Measurements from ENCODE around the gene CACNA1C. TPM values are rescaled to one million over a fixed set of nuclear protein-coding genes. Genes with fewer than 3 reads are reported as not detected.

Gene CACNA1C
- total and polyA plus RNA-seq, 2 of the 4 experiments (the other 2 are of a cell fraction), result 1.6 to 2.6 TPM

GRCh38 chr12:2609020-2609419 is 556.2 kb downstream of the CACNA1C start:
- H2BK5ac ChIP-seq (ENCODE audit: low read depth, low read length, poor library complexity, severe bottlenecking), result no peak overlapping the region
- no peak overlapping the region for H2BK15ac ChIP-seq (ENCODE audit: low read depth, low read length)
- CTCF ChIA-PET, result no interaction called here
- H3K14ac ChIP-seq (replicated peaks; ENCODE audit: low read depth, low read length), result no peak overlapping the region
- H3K9ac ChIP-seq (ENCODE audit: low read depth, low read length), result no peak overlapping the region
- H4K20me1 ChIP-seq (ENCODE audit: insufficient read depth, low read length), result peaks cover 2% of the 10 kb centered on the region; the same call in 1 of the 2 replicates
- dilution Hi-C loops (cut with HindIII; ENCODE audit: low sequenced_read_pairs, unreplicated experiment) (no loop called here), intact Hi-C loops (cut with micrococcal nuclease) (no loop called here), in situ Hi-C loops (cut with MboI; ENCODE audit: low sequenced_read_pairs) (no loop called here)
- no peak overlapping the region for H3K23ac ChIP-seq (ENCODE audit: low read depth, low read length)
- no peak overlapping the region for H2AK9ac ChIP-seq (replicated peaks; ENCODE audit: low read depth, low read length, poor library complexity)
- H4K91ac ChIP-seq (ENCODE audit: insufficient read depth, low read depth, low read length), result no peak overlapping the region
- POLR2A ChIA-PET (ENCODE audit: unreplicated experiment), result no interaction called here
- H3K4ac ChIP-seq (ENCODE audit: low read depth, low read length), result no peak overlapping the region; the same call in 1 of the 2 replicates
- H3K56ac ChIP-seq (ENCODE audit: extremely low read depth, insufficient read depth, low read length), result no peak overlapping the region
- peaks cover 10% of the 10 kb centered on the region for H3K9me1 ChIP-seq (ENCODE audit: insufficient read depth, low read length)
- peak overlapping the region; percentile 80 for H2AK5ac ChIP-seq (ENCODE audit: low read depth, low read length)
- H3K27ac ChIP-seq (ENCODE audit: insufficient read depth, low read length), result no peak overlapping the region
- no peak overlapping the region for H2AFZ ChIP-seq (replicated peaks; ENCODE audit: low read length, poor library complexity)
- BruUV-seq (replicated peaks), result no TSS peak
- H3K4me3 ChIP-seq (ENCODE audit: insufficient read depth, low read depth, low read length), result no peak overlapping the region
- no peak overlapping the region for H4K5ac ChIP-seq (ENCODE audit: low read depth, low read length)
- WGBS, 2 experiments (ENCODE audit: extremely low coverage in 2 of 2, insufficient read length in 1 of 2), result 93% methylated on average over 6 of the region's 12 CpGs; no CpG with 5 or more reads in 1 of the 2 experiments
- DNase-seq (no peak), ATAC-seq (ENCODE audit: low read depth) (no peak)
- H3K9me3 ChIP-seq (ENCODE audit: control insufficient read depth, insufficient read depth, low read length), result no peaks in the 10 kb centered on the region
- H2BK120ac ChIP-seq (ENCODE audit: low read depth, low read length), result no peak overlapping the region
- no peaks in the 10 kb centered on the region for H3K27me3 ChIP-seq (ENCODE audit: control insufficient read depth, insufficient read depth, low read length)
- no peak overlapping the region for H2BK20ac ChIP-seq (ENCODE audit: low read depth, low read length)
- H3K4me2 ChIP-seq (ENCODE audit: low read depth, low read length), result no peak overlapping the region
- H3K36me3 ChIP-seq (ENCODE audit: control insufficient read depth, insufficient read depth, low read length), result peaks cover 38% of the 10 kb centered on the region
- H3K18ac ChIP-seq (ENCODE audit: low read depth, low read length), result no peak overlapping the region
- H4K8ac ChIP-seq (ENCODE audit: low read depth in 2 of 2, low read length in 2 of 2), result no peak overlapping the region
- no peaks in the 10 kb centered on the region for H3K79me1 ChIP-seq (ENCODE audit: low read depth in 1 of 2, low read length in 2 of 2)
- TF ChIP-seq RFX5 (IDR thresholded peaks at IDR 0.05; ENCODE audit: low read depth, low read length) (no peak), RCOR1 (IDR thresholded peaks at IDR 0.05; ENCODE audit: insufficient replicate concordance, low read length) (no peak), RAD21 (IDR thresholded peaks at IDR 0.05; ENCODE audit: low read length) (no peak), FOS (IDR thresholded peaks at IDR 0.05; ENCODE audit: low read depth, low read length) (no peak), CTCF (conservative IDR thresholded peaks at IDR 0.05; ENCODE audit: low read depth, low read length) (no peak), CHD1 (IDR thresholded peaks at IDR 0.05; ENCODE audit: low read depth, low read length) (no peak), NFE2L2 (IDR thresholded peaks at IDR 0.05; ENCODE audit: low read depth, low read length) (no peak), MAZ (IDR thresholded peaks at IDR 0.05; ENCODE audit: borderline replicate concordance, low read depth, low read length) (no peak), MXI1 (IDR thresholded peaks at IDR 0.05; ENCODE audit: borderline replicate concordance, low read depth, low read length) (no peak), BHLHE40 (IDR thresholded peaks at IDR 0.05; ENCODE audit: low read depth, low read length) (no peak), SMC3 (IDR thresholded peaks at IDR 0.05; ENCODE audit: low read depth, low read length) (no peak), MAFK (IDR thresholded peaks at IDR 0.05; ENCODE audit: low read depth, low read length) (no peak), CEBPB (IDR thresholded peaks at IDR 0.05; ENCODE audit: low read depth, low read length) (no peak), ELK1 (IDR thresholded peaks at IDR 0.05; ENCODE audit: borderline replicate concordance, low read depth, low read length) (no peak), POLR2A (IDR thresholded peaks at IDR 0.05; ENCODE audit: low read depth, low read length) (no peak), USF2 (IDR thresholded peaks at IDR 0.05; ENCODE audit: low read depth, low read length) (no peak)
- peaks cover 17% of the 10 kb centered on the region for H3K4me1 ChIP-seq (ENCODE audit: control insufficient read depth, insufficient read depth, low read length)

Data from IMR-90 (cell line).